Immature natural killer cell (primary cell): ENCODE results near the gene TSPAN11. TPM values are rescaled to one million over a fixed set of nuclear protein-coding genes. Genes with fewer than 3 reads are reported as not detected.

Source experiments
- DNase-seq, 3 donors: peaks; one replicate each; pipeline ENCODE4 v3.0.0; 2022; ENCODE audit warnings: mixed read lengths in 1 of 3
- H3K27ac Mint-ChIP-seq, 6 donors: one replicate each; pipeline ENCODE4 v1.8.0; 2020; ENCODE audit warnings: mixed read lengths in 6 of 6, mild to moderate bottlenecking in 5 of 6, inconsistent platforms in 4 of 6, moderate library complexity in 3 of 6
- H3K27me3 Mint-ChIP-seq, 3 donors: one replicate each; pipeline ENCODE4 v1.8.0; 2020 to 2021; ENCODE audit warnings: low read depth in 3 of 3, mild to moderate bottlenecking in 3 of 3, mixed read lengths in 3 of 3, moderate library complexity in 3 of 3, inconsistent platforms in 1 of 3
- H3K36me3 Mint-ChIP-seq, 3 donors: one replicate each; pipeline ENCODE4 v1.8.0; 2020; ENCODE audit warnings: mixed read lengths in 3 of 3, inconsistent platforms in 2 of 3, mild to moderate bottlenecking in 2 of 3
- H3K4me1 Mint-ChIP-seq, 2 donors: one replicate each; pipeline ENCODE4 v1.8.0; 2020; ENCODE audit warnings: inconsistent platforms in 2 of 2, mild to moderate bottlenecking in 2 of 2, mixed read lengths in 2 of 2, moderate library complexity in 1 of 2
- H3K4me3 Mint-ChIP-seq, 5 donors: one replicate each; pipeline ENCODE4 v1.8.0; 2020; ENCODE audit warnings: mild to moderate bottlenecking in 5 of 5, mixed read lengths in 5 of 5, inconsistent platforms in 3 of 5, moderate library complexity in 3 of 5
- H3K9me3 Mint-ChIP-seq, 6 donors: one replicate each; pipeline ENCODE4 v1.8.0; 2020; ENCODE audit warnings: mild to moderate bottlenecking in 6 of 6, mixed read lengths in 6 of 6, inconsistent platforms in 4 of 6, moderate library complexity in 3 of 6
- polyA plus RNA-seq, 3 donors: library from polyadenylated mRNA; unstranded; fragments of 300-500 nt; fragmentation: Illumina TruSeq; gene quantifications; one replicate each; pipeline ENCODE4 v1.2.3, GENCODE V29; 2021

TSPAN11 gene
- polyA plus RNA-seq, 3 donors from 2014 or later: not detected

DNA sequence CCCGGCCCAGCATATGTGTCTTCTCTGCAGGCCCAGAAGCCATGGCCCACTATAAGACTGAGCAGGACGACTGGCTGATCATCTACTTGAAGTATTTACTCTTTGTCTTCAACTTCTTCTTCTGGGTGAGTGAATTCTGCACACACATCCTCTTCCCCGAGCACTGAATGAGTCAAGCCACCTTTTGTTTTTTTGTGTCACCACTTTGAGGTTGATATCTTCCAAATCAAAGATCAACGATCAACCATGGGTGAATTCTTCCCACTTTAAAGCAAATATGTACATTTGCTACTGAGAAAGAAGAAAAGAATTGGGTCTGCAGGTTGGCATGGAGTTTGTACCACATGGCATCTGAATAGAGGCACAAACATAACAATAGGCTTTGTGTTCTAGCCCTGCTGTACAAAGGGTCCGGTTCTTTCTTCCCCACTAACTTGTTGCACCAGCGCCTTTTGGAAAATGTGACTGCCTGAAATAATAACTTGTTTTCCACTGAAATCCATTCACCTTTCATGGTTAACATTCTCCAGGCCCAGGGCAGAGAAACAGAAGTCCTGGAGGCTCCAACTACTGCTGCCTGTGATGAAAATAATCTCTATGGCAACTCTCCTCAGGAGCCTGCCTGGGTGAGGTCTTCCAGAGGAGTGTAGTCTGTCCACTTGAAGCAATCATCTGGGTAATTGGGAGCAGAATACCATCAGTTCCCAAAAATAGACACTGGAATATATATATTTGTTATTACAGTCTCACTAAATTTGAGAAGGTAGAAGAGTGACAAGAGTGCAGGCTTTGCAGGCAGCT is 27.6 kb downstream of the TSPAN11 start:
- no peaks in the 10 kb centered on the region for H3K4me1 Mint-ChIP-seq
- no peak for DNase-seq
- H3K4me3 Mint-ChIP-seq: no peak overlapping the region
- H3K27me3 Mint-ChIP-seq: peaks cover 3 to 11% (median 7%) of the 10 kb centered on the region in 3 donors
- no peaks in the 10 kb centered on the region for H3K36me3 Mint-ChIP-seq
- H3K27ac Mint-ChIP-seq: no peak overlapping the region
- peaks cover 0 to 4% (median 0%) of the 10 kb centered on the region in 6 donors for H3K9me3 Mint-ChIP-seq

GRCh38 chr12:30955214-30955613 is 28.7 kb downstream of the TSPAN11 start:
- DNase-seq: no peak
- Mint-ChIP-seq H3K27ac (no peak overlapping the region), H3K4me3 (no peak overlapping the region), H3K4me1 (no peaks in the 10 kb centered on the region), H3K9me3 (peaks cover 0 to 4% (median 0%) of the 10 kb centered on the region in 6 donors), H3K27me3 (peaks cover 3 to 11% (median 4%) of the 10 kb centered on the region in 3 donors), H3K36me3 (no peaks in the 10 kb centered on the region)

GRCh38 chr12:30959110-30959710 is 32.7 kb downstream of the TSPAN11 start:
- Mint-ChIP-seq H3K36me3 (no peaks in the 10 kb centered on the region), H3K9me3 (peaks cover 0 to 4% (median 0%) of the 10 kb centered on the region in 6 donors), H3K27ac (no peak overlapping the region), H3K27me3 (peaks cover 4 to 6% (median 6%) of the 10 kb centered on the region in 3 donors), H3K4me3 (no peak overlapping the region), H3K4me1 (no peaks in the 10 kb centered on the region)
- no peak for DNase-seq

DNA sequence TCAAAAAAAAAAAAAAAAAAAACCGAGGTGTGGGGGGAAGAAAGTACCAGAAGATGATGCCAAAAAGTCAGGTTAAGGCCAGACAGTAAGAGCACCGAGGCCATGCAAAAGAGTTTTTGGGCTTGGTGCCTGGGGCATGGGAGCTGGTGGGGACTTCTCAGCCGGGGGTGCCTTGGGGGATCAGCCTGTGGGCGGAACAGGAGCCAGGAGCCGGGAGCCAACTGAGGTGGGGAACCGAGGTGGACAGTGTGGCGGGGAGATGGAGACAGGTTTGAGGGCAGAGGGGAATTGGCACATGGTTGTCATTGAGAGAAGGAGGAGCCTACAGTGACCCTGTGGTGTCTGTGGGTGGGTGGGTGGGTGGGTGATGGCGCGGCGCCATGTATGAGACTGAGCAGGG is 33.2 kb downstream of the TSPAN11 start:
- Mint-ChIP-seq H3K9me3 (peaks cover 0 to 4% (median 0%) of the 10 kb centered on the region in 6 donors), H3K4me3 (no peak overlapping the region)

DNA sequence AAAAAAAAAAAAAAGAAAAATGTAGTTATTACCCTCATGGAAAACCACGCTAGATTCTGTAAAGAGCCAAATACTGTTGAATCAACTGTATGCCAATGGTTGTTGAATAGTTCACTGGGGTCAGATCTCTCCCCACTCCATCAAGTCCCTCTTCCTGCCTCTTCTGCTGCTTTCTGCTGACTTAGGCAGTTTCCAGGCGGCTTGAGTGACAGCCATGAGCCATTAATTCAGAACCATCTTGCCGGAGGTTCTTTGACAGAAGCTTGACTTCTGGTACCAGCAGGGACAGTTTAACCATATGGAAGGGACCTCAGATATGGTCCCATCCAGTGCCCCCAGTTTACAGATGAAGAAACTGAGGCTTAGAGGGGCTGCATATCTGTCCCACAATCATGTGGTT is 34.5 kb downstream of the TSPAN11 start:
- H3K4me3 Mint-ChIP-seq: no peak overlapping the region
- no peaks in the 10 kb centered on the region for H3K36me3 Mint-ChIP-seq
- H3K27ac Mint-ChIP-seq: no peak overlapping the region
- DNase-seq: no peak
- H3K9me3 Mint-ChIP-seq: peaks cover 0 to 4% (median 0%) of the 10 kb centered on the region in 6 donors
- no peaks in the 10 kb centered on the region for H3K4me1 Mint-ChIP-seq
- H3K27me3 Mint-ChIP-seq: peaks cover 4 to 6% (median 5%) of the 10 kb centered on the region in 3 donors

More for the DNA sequence above, 33.2 kb downstream of the TSPAN11 start:
- Mint-ChIP-seq H3K4me1 (no peaks in the 10 kb centered on the region), H3K36me3 (no peaks in the 10 kb centered on the region), H3K27ac (no peak overlapping the region), H3K27me3 (peaks cover 4 to 6% (median 6%) of the 10 kb centered on the region in 3 donors)
- no peak for DNase-seq

- peaks cover 0 to 4% (median 0%) of the 10 kb centered on the region in 6 donors for H3K9me3 Mint-ChIP-seq
- peaks cover 4 to 8% (median 6%) of the 10 kb centered on the region in 3 donors for H3K27me3 Mint-ChIP-seq
- H3K36me3 Mint-ChIP-seq: no peaks in the 10 kb centered on the region
- no peak overlapping the region for H3K27ac Mint-ChIP-seq
- DNase-seq: no peak
- no peak overlapping the region for H3K4me3 Mint-ChIP-seq
- H3K4me1 Mint-ChIP-seq: no peaks in the 10 kb centered on the region
Measured at GRCh38 chr12:30962047-30962446, 35.5 kb downstream of the TSPAN11 start.

DNA sequence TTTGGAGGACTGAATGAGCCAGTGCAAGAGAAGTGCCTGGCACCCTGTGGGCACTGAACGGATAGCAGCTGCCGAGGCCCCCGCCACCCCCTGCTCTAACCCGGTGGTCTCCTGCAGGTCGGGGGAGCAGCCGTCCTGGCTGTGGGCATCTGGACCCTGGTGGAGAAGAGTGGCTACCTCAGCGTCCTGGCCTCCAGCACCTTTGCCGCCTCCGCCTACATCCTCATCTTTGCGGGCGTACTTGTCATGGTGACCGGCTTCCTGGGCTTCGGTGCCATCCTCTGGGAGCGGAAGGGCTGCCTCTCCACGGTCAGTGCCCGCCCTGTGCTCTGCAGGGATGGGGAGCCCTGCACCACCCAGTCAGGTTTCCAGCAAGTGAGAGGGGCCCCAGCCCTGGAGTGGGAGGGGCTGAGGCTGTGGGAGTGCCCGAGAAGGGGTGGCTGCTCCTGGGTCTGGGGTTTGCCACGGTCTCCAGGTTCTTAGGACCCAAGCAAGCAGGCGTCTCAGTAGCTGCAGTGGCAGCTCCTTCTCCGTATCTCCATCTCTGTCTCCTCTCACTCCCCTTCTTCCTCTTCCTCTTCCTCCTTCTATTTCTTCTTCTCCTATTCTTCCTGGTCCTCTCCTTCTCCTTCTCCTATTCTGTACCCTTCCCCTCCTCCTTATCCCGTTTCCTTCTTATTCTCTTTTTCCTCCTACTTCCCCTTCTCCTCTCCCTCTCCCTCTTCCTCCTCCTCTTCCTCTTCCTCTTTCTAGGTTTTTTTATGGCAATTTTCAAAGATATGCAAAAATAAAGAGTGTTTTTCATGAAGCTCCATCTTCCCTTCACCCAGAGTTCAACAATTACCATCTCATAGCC is 37.4 kb downstream of the TSPAN11 start:
- DNase-seq: no peak
- no peaks in the 10 kb centered on the region for H3K36me3 Mint-ChIP-seq
- H3K4me1 Mint-ChIP-seq: no peaks in the 10 kb centered on the region
- no peak overlapping the region for H3K4me3 Mint-ChIP-seq
- peaks cover 0 to under 1% (median 0%) of the 10 kb centered on the region in 6 donors for H3K9me3 Mint-ChIP-seq
- H3K27ac Mint-ChIP-seq: no peak overlapping the region
- H3K27me3 Mint-ChIP-seq: peaks cover 4 to 6% (median 6%) of the 10 kb centered on the region in 3 donors

DNA sequence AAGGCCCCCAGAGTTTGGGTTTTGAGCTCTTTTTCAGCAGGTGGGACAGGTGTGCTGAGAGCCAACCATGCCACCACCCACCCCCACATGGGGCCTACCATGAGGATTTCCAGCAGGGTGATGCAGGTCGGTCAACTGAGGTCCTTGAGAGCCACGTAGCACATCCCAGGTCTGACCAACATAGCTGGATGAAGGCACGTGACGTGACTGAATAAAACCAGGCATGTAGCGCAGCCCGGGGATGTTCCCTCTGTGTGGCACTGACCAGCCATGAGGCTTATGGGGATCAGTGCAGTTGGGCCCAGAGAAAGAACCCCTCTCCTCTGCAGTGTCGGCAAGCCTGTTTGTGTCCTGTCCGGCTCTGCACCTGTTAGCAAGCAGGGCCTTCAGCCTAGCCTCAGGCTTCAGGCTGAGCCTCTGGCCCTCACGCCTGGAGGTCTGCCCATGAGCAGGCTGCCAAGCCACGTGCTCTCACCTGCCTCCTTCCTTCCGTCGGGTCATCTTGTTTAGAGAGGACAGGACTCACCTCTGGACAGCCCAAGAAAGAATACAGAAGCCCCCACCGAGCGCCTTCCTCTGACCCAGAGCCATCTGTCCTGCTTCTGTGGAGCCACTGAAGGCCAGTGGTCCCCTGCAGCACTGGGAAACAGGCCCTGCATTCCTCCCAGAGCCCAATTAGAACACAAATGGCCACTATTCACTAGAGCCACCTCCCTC is 38.5 kb downstream of the TSPAN11 start:
- Mint-ChIP-seq H3K36me3 (no peaks in the 10 kb centered on the region), H3K27me3 (peaks cover 4 to 6% (median 5%) of the 10 kb centered on the region in 3 donors), H3K9me3 (no peaks in the 10 kb centered on the region), H3K4me3 (no peak overlapping the region), H3K4me1 (no peaks in the 10 kb centered on the region), H3K27ac (no peak overlapping the region)
- no peak for DNase-seq

- Mint-ChIP-seq H3K27ac (no peak overlapping the region), H3K27me3 (peaks cover 4 to 8% (median 6%) of the 10 kb centered on the region in 3 donors), H3K9me3 (no peaks in the 10 kb centered on the region), H3K4me3 (no peak overlapping the region), H3K4me1 (no peaks in the 10 kb centered on the region), H3K36me3 (no peaks in the 10 kb centered on the region)
- no peak for DNase-seq
Measured at GRCh38 chr12:30965613-30965985, 39.1 kb downstream of the TSPAN11 start.

DNA sequence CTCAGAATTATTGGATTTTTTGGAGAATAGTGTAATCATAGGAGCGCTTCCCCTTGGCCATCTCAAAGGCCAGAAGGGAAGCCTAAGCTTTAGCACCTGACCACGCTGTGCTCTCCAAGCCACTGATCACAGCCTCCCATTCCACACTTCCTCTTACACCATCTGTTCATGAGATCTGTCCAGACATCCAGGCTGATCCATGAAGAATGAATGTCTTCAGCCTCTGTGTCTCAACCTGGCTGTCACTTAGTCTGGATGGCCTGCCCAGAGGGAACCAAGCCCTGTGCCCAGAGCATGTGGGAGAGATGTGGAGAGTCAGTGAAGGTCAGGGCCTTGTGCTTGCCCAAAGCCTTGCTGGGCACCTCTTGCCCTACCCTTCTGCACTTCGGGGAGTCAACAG is 40.5 kb downstream of the TSPAN11 start:
- H3K27me3 Mint-ChIP-seq: peaks cover 4 to 8% (median 4%) of the 10 kb centered on the region in 3 donors
- H3K36me3 Mint-ChIP-seq: no peaks in the 10 kb centered on the region
- H3K9me3 Mint-ChIP-seq: no peaks in the 10 kb centered on the region
- DNase-seq: no peak
- no peak overlapping the region for H3K27ac Mint-ChIP-seq
- no peaks in the 10 kb centered on the region for H3K4me1 Mint-ChIP-seq
- H3K4me3 Mint-ChIP-seq: no peak overlapping the region

GRCh38 chr12:30968211-30968610 is 41.7 kb downstream of the TSPAN11 start:
- H3K9me3 Mint-ChIP-seq: no peaks in the 10 kb centered on the region
- H3K36me3 Mint-ChIP-seq: no peaks in the 10 kb centered on the region
- H3K4me1 Mint-ChIP-seq: no peaks in the 10 kb centered on the region
- H3K27ac Mint-ChIP-seq: no peak overlapping the region
- peaks cover 2 to 4% (median 4%) of the 10 kb centered on the region in 3 donors for H3K27me3 Mint-ChIP-seq
- no peak for DNase-seq
- no peak overlapping the region for H3K4me3 Mint-ChIP-seq

- no peaks in the 10 kb centered on the region for H3K9me3 Mint-ChIP-seq
- no peak for DNase-seq
- H3K4me1 Mint-ChIP-seq: no peaks in the 10 kb centered on the region
- H3K36me3 Mint-ChIP-seq: no peaks in the 10 kb centered on the region
- peaks cover 2 to 4% (median 4%) of the 10 kb centered on the region in 3 donors for H3K27me3 Mint-ChIP-seq
- no peak overlapping the region for H3K27ac Mint-ChIP-seq
- no peak overlapping the region for H3K4me3 Mint-ChIP-seq
Measured at GRCh38 chr12:30969006-30969405, 42.5 kb downstream of the TSPAN11 start.

GRCh38 chr12:30969606-30970395 is 43.3 kb downstream of the TSPAN11 start:
- Mint-ChIP-seq H3K27ac (no peak overlapping the region), H3K4me1 (no peaks in the 10 kb centered on the region), H3K27me3 (peaks cover 2 to 4% (median 4%) of the 10 kb centered on the region in 3 donors), H3K4me3 (no peak overlapping the region), H3K9me3 (no peaks in the 10 kb centered on the region), H3K36me3 (no peaks in the 10 kb centered on the region)
- no peak for DNase-seq
